Activated effector memory CD4-positive, alpha-beta T cell treated with Interleukin-2 at 50 U/mL for 16 hours (primary cell): ENCODE results near the gene IQCH.
A peak's percentile ranks its signal among the peaks of the same experiment; 100 is the strongest.

ENCODE experiments used
- DNase-seq: peaks from one replicate; pipeline ENCODE4 v3.0.0-alpha.2; 2020

Gene IQCH

DNA sequence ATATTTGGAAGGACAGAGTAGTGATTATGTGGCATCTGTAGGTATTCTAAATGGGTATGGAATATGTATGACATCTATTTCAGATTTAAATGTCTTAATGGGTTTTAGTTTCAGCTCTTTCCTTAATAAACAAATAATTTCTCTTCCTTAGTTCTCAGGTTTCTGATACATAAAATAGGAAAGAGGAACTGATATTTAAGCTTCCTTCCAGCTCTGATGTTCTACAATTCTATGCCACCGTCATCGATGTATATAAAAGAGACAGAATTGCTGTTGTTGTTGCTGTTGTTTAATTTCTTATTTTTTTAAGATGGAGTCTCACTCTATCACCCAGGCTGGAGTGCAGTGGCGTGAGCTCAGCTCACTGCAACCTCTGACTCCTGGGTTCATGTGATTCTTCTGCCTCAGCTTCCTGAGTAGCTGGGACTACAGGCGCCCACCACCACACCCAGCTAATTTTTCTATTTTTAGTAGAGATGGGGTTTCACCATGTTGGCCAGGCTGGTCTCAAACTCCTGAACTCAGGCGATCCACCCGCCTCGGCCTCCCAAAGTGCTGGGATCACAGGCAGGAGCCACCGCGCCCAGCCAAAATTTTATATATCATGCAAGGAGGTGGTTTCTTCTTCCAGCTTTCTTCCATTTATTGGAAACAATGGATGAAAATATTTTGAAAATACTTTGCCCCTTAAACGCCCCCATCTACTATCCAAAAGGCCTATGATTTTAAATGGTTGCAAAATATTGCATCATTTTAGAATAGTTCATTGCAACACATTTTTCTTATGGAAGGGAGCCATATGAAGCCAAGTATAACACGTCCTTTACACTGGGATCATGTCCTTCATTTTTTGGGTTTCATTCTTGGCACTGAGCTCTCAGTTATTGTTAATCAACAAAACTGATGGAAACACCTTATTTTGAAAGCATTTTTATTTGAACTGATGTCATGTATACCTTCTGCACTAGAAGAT lies 252.5 kb downstream of the IQCH start:
- DNase-seq: no peak

DNA sequence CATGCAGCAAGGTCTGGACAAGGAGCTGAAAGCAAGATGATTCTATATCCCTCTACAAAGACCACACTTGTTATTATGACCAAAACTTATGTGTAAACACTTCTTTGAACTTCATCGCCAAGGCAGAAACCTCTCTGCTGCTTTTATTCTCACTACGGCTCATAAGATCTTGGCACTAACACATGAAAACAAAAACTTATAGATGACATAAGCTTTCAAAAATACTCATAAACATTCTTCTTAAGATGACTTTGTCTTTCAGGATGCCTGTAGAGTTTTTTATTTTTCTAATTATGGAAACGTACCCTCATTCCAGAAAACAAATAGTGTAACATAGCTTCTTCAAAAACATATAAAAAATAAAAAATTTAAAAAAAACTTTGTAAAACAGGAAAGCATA lies 253.8 kb downstream of the IQCH start:
- no peak for DNase-seq

DNA sequence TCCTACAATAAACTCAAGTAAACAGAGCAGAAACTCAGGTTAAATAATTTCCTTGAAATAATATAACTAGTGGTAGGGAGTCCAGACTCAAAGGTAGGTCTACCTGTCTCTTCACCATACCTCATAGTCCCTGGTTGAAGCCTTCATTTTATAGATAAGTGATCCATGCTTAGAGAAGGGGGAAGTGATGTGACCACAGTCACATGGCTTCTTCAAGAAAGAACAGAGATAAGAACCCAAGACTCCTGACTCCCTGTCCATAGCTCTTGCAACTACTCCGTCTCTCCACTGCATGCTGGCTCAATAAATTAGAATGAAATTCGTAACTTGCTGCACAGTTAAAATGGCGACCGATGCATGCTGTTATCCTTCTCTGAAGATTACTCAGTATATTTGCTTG lies 255.3 kb downstream of the IQCH start:
- no peak for DNase-seq

DNA sequence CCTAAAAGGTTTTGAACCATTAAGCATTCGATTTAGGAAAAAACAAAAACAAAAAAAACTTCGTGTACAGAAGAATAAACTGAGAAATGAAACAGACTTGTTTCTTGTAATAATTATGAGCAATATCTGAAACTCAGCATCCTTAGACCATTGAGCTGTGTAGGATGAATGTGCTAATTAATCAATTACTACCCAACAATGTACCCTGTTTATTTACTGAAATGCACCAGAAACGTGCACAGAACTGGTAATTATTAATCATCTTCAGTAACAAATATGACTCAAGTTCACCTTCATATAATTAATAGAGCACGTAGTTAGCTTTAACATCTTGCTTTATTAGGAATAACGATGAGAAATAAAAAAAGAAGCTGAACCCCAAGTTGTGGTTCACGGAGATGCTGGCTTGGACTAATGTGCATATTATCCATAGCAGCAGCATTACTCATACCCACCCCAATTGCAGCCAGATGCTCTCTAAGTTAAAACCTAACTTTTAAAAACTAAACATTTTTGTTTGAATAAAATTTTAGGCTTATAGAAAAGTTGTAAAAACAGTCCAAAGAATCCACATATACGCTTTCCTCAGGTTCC lies 256.1 kb downstream of the IQCH start:
- no peak for DNase-seq

DNA sequence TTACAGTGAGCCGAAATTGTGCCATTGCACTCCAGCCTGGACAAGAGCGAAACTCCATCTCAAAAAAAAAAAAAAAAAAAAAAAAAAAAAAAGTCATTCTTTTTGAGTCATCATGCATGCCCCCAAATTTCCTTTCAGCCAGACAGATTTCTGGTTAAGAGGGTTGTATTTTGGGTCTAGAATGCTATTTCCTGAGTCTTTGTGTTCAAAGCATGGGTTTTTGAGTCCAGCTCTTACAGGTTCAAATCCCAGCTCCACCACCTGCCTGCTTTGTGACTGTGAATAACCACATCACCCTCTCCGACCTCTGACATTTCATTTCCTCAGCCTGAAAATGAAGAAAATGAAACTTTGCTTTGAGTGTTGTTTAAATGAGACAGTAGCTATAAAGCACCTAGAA lies 257.0 kb downstream of the IQCH start:
- DNase-seq: no peak

DNA sequence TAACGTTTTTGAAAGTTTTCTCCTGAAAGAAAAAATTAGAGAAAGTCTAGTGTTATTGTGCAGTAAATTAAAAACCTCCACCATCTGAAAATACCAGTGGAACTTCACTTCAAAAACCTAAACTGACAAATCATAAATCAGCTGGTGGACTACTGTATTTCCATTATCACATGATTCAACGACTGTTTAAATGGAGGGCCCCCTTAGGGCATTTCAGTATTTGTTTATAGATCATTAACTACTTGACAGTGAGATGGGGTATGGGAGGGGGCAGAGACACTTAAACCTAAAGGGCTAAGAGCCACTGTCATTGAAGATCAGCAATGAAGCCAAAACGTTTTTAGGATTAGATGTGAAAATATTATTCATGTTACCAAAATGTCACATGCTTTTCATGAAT lies 257.6 kb downstream of the IQCH start:
- no peak for DNase-seq

DNA sequence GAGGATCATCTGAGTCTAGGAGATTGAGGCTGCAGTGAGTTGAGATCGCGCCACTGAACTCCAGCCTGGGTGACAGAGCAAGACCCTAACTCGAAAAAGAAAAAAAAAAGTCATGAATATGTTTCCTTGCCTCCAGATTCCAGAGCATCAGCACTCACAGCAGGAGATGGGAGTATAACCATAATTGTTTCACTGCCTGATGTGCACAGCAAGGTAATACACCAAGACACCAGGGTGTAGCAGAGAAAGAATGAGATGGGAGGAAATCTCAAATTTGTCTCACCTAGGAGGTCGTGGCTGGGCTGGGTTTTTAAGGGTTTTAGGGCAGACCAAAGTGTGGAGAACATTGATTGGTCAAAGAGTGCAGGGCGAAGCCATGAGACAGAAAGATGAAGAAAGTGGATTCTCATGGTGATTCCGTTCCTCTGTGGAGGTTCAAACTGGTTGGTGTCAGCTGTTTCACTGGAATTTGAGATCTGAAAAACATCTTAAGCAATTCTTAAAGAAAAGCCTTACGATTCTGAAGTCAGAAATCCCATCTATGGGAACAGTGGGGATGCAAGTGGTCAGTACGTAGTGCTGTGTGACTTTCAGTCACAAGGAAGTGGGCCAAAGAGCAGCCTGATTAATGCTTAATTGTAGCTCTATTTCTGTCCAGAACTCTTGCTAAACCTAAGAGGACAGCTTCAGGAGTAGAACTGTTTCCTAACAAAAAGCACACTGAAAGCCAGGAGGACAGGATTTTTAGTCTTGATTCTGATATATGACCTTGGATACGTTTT lies 258.5 kb downstream of the IQCH start:
- DNase-seq: no peak

DNA sequence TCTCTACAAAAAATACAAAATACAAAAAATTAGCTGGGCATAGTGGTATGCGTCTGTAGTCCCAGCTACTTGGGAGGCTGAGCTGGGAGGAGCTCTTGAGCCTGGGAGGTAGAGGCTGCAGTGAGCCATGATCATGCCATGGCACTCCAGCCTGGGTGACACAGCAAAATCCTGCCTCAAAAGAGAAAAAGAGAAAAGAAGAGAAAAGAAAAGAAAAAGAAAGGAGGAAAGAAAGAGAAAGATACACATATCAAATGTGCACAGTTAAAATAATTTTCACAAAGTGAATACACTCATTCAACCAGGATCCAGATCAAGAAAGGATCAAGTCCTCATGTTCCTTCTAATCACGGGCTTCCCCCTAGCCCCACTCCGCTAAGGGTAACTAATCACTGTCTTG lies 260.5 kb downstream of the IQCH start:
- DNase-seq: no peak

DNA sequence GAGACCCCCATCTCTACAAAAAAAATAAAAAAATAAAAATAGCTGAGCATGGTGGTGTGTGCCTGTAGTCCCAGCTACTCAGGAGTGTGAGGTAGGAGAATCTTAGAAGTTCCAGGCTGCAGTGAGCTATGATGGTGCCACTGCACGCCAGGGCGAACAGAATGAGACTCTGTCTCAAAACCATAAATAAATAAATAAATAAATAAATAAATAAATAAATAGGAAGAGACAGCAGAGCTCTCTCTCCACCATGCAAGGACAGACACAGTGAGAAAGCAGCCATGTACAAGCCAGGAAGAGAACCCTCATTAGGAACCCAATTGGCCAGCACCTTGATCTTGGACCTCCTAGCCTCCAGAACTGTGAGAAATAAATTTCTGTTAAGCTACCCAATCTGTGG lies 261.0 kb downstream of the IQCH start:
- no peak for DNase-seq

DNA sequence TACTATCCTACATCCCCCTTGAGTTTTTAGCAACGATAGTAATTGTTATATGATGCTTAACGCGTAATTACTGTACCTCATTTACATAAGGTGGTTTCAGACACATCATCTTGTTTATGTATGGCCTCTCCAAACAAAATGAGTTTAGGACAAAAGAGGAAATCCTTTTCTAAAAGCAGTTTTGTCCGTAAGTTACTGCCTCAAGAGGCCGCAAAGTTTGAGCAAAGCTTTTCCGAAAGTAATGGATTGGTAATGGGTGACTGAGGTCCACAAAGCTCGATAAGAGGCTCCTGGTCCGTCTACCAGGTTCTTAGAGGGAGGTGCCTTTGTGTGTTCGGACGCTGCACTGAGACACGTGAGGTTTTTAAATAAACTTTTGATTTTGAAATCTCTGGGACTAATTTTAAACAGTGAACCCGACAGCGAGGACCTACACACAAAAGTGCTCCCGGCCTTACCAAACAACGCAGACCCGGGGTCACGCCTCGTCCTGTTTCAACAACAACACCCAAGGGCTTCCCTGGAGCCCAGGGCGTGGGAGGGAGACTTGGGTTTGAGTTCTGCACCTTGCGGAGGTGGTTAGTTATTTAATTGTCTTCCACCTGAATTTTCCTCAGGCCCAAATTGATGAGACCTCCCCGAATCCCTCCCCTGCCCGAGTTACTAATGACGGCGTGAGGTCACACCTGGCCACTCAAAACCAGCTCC lies 265.9 kb downstream of the IQCH start:
- DNase-seq: no peak

DNA sequence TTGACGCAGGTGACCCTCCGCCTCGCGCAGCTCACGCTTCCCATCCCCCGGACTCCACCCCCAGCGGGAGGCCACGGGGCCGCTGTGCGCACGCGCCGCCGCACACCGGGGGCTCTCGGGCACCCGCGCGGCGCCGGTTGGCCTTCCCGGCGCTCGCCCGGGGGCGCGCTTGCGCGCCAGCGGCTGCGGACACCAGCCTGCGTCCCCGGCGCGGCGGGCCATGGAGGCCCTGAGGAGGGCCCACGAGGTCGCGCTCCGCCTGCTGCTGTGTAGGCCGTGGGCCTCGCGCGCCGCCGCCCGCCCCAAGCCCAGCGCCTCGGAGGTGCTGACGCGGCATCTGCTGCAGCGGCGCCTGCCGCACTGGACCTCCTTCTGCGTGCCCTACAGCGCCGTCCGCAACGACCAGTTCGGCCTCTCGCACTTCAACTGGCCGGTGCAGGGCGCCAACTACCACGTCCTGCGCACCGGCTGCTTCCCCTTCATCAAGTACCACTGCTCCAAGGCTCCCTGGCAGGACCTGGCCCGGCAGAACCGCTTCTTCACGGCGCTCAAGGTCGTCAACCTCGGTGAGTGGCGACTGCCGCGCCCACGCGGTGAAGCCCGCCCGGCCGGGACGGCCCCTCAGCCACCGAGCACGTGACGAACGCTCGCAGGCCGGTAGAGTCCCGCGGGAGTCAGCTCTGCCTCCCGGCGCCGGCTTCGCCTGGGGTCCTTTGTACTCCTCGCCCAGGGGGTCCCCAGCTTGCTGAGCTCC lies 266.6 kb downstream of the IQCH start, which contains the start of gene C15orf61:
TSS of gene C15orf61 (plus strand) at position 103 of the 754 bp plus-strand sequence. CDS start at position 221, 118 bp downstream.
- peak; percentile 86 for DNase-seq

DNA sequence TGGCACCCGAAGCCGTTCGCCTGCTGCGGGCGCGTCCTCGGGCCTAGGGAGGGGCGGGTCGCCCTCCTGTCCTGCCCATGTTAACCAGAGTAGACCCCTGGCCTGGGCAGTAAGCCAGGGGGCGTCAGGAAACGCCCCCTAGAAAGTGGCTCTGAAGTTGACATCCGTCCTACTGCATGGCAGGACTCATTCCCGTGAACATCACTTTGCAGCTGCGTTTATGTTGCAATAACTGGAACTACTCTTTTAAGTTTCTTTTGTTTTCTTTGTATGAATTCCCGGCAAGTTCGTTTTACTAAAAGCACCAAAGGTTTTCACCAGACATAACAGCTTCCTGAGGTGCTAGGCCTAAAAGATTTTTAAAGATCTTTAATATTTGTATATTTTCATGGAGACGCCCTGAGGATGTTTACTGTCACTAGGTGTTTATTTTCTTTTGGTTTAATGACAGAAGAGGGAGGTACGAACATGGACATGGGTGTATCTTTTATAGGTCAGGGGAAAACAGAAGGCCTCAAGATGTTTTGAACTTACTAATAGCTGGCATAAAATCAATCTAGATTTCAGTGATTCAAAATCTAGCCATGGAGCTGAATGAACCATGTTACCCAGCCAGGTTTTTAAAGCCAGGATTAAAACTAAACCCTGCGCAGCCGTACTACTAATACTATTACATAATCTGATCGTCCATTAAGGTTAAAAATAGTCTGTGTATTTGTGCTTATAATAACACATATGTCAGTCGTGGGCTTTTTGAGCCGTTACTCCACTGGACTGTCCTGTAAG lies 267.4 kb downstream of the IQCH start:
- DNase-seq: no peak

DNA sequence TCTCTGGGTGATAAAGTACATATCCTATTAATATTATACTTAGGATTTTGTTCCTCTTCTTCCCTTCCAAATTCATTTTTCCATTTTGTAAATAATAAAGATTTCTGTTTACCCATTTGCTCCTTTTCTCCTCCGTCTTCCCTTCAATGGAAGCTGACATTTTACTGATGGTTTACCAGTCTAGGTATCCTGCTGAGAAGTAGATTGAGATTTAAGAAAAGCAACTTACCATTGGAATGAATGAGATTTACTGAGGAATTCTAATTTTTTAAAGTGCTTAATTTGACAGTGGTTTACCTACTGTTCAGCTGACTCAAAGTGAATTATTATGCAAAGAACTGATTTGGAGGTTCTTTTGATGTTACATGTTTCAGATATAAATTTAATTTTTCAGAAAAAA lies 268.7 kb downstream of the IQCH start:
- DNase-seq: no peak

DNA sequence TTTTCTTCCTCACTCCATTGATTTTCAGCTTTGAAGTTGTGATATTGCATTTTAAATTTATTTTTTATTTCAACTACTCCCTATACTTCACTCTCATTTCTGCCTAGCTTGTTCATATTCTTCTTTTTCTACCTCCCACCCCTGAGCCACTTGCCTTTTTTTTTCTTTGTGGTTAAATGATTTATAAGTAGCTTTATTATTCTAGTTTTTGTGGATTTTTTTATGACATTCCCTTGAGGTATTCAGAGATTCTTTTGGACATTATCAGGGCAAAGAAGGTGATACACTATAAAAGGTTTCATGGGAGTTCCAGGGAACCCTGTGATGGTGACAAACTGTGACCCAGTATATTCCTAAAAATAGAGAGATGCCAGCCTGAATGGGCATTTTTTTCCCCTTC lies 269.6 kb downstream of the IQCH start:
- no peak for DNase-seq

DNA sequence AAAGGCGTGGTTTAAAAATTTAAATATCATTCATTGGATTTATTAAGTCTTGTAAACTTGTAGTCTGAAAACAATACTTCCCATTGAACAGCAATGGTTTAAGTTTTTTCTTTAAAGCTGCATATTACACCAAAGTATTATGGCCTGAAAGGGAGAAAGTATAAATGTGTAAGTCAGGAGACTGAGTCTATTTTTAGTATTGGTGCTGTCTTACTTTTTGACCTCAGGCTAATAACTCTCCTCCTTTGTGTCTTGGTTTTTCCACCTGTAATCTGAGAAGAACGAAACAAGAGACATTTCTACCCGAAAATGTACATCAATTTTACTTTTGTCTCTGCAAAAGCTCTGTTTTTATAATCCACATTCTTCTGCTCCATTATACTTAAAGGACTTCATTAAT lies 273.9 kb downstream of the IQCH start:
- DNase-seq: no peak

DNA sequence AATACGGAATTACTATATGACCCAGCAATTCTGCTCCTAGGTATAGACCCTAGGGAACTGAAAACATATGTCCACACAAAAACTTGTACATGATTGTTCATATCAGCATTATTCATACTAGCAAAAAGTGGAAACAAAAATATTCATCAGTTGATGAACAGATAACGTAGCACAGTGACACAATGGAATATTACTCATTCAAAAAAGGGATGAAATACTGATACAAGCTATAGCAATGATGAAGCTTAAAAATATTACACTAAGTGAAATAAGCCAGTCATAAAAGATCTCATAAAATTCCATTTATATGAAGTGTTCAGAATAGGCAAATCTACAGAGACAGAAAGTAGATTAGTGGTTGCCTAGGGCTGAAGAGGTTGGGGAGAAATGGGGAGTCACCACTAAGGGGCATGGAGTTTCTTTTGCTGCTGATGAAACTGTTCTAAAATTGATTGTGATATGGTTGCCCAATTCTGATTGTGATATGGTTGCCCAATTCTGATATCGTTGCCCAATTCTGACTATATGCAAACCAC lies 276.9 kb downstream of the IQCH start:
- DNase-seq: no peak

DNA sequence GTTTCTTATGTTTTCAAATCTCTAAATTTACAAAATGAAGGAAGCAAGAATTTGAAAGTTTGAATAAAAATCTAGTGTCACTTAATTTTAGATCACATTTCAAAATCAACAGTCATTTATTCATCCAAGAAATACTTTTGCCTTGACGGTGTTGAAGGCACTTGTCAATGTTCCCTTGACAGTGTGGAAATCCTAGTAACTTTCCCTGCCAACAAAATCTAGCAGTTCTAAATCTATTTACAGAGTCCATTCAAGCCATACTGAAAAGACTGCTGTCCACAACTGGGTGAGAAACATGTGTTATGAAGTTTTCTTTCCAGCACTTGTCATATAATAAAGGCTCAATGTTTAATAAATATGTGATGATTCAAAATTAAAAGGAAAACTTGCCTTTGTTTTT lies 279.3 kb downstream of the IQCH start:
- no peak for DNase-seq

DNA sequence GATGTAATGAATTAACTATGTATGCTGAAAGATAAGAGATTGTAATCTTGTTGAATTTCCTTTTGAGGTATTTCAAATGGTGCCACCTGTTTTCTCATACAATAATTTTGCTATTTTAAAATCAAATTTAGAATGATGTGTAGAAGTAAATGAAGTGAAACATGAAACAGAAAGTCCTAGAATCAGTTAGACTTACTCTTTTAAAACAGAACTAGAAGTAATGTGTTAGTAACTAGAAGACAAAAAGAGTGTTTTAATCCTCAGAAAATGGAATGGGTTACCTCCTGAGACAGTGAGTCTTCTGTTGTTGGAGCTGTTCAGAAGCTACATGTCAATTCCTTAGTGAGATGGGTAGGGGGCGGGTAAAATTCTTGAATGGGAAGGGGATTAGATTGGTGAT lies 279.8 kb downstream of the IQCH start:
- no peak for DNase-seq

DNA sequence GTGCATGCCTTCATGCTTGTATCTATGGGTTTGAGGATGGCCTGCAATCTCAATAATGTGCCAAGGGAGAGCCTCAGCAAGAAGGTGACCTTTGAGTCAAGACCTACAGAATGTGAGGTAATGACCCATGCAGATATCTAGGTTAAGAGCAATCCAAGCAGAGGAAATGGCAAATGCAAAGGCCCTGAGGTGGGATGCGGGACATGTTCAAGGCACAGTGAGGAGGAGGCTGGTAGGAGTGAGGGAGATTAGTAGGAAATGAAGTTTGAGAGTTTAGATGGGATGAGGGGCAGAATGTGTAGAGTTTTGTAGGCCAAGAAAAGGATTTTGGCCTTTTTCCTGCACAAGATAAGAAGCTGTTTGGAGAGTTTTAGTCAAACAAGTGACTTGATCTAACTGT lies 283.2 kb downstream of the IQCH start:
- DNase-seq: no peak

DNA sequence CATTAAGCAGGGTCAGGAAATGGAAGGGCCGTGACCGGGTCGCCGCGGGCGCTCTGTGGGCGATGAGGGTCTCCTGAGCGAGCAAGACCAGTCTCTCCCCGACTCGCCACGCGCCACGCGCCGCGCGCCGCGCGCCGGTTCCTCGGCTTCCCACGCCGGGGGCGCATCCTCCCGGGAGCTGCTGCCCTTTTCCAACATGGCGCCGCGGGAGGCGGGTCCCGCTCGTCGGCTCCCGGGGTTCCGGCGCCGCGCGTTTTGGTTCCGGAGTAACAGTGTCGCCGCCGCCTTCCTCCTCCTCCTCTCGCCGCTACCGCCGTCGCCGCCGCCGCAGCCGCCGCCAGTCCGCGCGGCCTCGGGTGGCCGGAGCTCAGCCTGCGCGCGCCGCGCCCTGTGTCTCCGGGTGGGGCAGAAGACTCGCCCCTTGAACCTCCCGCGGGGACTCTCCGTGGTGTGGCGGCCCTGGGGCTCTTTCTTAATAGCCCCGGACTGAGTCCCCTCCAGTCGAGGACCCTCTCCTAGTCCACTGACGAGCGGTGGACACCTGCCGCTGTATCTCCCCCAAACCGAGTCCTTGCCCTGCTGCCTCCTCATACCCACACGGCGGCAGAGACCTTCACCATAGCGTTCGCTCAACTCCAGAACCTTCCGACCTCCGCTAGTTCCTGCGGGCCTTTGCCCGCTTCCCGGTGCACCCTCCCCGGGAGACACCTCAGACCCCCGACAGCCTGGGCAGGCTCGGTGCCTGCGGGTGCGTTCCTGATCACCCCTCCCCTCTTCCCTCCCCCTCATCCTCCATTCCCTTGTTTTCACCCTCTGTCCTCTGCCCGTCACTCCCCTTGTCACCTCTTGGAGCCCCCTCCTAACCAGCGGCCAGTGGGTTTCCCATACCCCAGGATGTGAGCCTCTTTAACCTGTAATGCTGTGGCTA lies 288.1 kb downstream of the IQCH start, which contains the start of gene MAP2K5:
TSS of gene MAP2K5 (plus strand) at position 284 of the 928 bp plus-strand sequence. CDS start at position 917, 633 bp downstream.
- DNase-seq: peak; percentile 77
